GM10248 (cell line): ENCODE measurements around the gene CDC42BPB.

Source experiments
- CTCF ChIA-PET: fragments of 300-600 bp; sonication (Branson Sonifier 250); formaldehyde crosslinking; extraction: SDS; loops from one replicate; lab custom pipeline; 2021; ENCODE audit warnings: antibody characterized with exemption; lab: Yijun Ruan, JAX
- POLR2A ChIA-PET: fragments of 350-650 bp; sonication (Branson Sonifier 250); formaldehyde crosslinking; extraction: SDS; loops from one replicate; lab custom pipeline; 2020; ENCODE audit warnings: antibody characterized with exemption; lab: Yijun Ruan, JAX
- DNase-seq: peaks from one replicate; pipeline ENCODE4 v3.0.0; 2012; ENCODE audit errors: extremely low spot score
- TF ChIP-seq, protein P1 (sequence below): IDR thresholded peaks from 2 replicates; pipeline ENCODE4 v1.5.1; 2012; ENCODE audit warnings: mild to moderate bottlenecking, low read depth; ENCODE audit errors: extremely low read depth, missing control alignments, control extremely low read depth

CDC42BPB gene

DNA sequence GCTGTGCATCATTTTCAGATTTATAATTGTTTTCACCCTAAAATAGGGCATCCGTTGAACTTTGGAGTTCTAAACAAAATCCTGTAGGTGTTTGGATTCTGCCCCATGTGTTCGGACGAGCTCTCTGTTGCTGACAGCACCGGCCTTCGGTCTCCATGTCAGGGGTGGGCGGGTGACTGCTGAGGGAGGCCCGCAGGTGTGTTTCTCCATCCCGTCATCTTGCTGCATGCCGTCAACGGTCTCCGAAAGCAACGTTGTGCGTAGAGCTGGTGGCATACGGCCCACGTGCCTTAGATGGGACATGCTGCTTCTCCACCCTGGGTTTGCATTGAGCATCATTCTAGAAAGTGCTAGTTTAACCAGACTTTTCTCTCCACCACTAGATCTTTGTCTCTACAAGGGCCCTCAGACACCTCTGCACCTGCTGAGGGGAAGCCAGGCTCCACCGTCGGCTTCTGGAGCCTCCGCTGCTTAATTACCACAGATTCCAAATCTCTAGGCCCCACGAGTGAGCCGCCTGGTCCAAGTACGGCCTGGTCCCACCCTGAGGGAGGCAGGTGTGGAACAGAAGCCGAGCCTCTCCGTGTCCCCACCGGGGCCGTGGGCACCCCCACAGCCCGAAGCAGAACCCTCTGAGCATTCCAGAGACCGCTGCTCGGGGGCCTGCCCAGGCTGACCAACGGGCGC lies 150.6 kb downstream of the CDC42BPB start:
- TF ChIP-seq, protein P1, sequence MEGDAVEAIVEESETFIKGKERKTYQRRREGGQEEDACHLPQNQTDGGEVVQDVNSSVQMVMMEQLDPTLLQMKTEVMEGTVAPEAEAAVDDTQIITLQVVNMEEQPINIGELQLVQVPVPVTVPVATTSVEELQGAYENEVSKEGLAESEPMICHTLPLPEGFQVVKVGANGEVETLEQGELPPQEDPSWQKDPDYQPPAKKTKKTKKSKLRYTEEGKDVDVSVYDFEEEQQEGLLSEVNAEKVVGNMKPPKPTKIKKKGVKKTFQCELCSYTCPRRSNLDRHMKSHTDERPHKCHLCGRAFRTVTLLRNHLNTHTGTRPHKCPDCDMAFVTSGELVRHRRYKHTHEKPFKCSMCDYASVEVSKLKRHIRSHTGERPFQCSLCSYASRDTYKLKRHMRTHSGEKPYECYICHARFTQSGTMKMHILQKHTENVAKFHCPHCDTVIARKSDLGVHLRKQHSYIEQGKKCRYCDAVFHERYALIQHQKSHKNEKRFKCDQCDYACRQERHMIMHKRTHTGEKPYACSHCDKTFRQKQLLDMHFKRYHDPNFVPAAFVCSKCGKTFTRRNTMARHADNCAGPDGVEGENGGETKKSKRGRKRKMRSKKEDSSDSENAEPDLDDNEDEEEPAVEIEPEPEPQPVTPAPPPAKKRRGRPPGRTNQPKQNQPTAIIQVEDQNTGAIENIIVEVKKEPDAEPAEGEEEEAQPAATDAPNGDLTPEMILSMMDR: no peak
- ChIA-PET CTCF (no interaction called here), POLR2A (no interaction called here)

DNA sequence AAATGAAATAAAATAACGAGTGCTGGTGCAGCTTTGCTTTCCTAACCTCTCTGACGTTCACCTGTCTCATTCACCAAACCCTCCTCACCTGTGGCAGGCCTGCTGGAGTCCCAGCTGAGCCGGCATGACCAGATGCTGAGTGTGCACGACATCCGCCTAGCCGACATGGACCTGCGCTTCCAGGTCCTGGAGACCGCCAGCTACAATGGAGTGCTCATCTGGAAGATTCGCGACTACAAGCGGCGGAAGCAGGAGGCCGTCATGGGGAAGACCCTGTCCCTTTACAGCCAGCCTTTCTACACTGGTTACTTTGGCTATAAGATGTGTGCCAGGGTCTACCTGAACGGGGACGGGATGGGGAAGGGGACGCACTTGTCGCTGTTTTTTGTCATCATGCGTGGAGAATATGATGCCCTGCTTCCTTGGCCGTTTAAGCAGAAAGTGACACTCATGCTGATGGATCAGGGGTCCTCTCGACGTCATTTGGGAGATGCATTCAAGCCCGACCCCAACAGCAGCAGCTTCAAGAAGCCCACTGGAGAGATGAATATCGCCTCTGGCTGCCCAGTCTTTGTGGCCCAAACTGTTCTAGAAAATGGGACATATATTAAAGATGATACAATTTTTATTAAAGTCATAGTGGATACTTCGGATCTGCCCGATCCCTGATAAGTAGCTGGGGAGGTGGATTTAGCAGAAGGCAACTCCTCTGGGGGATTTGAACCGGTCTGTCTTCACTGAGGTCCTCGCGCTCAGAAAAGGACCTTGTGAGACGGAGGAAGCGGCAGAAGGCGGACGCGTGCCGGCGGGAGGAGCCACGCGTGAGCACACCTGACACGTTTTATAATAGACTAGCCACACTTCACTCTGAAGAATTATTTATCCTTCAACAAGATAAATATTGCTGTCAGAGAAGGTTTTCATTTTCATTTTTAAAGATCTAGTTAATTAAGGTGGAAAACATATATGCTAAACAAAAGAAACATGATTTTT lies 151.9 kb downstream of the CDC42BPB start:
- ChIA-PET POLR2A (no interaction called here), CTCF (no interaction called here)
- no peak for DNase-seq

More for the DNA sequence above, 150.6 kb downstream of the CDC42BPB start:
- DNase-seq: no peak

GRCh38 chr14:102903889-102904512 lies 153.3 kb downstream of the CDC42BPB start:
- CTCF ChIA-PET: interaction anchor here (3.5 kb wide), 1 partner anchor 209 kb away, joined by 24 read pairs; no protein-coding TSS in a partner anchor
- DNase-seq: no peak
- POLR2A ChIA-PET: no interaction called here
- TF ChIP-seq, protein P1: no peak

More for the DNA sequence above, 151.9 kb downstream of the CDC42BPB start:
- TF ChIP-seq, protein P1: no peak

GRCh38 chr14:102903248-102903888 lies 154.0 kb downstream of the CDC42BPB start:
- ChIA-PET CTCF (interaction anchor here (3.5 kb wide), 1 partner anchor 209 kb away, joined by 24 read pairs; no protein-coding TSS in a partner anchor), POLR2A (interaction anchor here (0.5 to 0.8 kb wide), 2 partner anchors 94 to 488 kb away, joined by 6 to 9 read pairs; no protein-coding TSS in a partner anchor)
- DNase-seq: no peak
- TF ChIP-seq, protein P1: no peak

DNA sequence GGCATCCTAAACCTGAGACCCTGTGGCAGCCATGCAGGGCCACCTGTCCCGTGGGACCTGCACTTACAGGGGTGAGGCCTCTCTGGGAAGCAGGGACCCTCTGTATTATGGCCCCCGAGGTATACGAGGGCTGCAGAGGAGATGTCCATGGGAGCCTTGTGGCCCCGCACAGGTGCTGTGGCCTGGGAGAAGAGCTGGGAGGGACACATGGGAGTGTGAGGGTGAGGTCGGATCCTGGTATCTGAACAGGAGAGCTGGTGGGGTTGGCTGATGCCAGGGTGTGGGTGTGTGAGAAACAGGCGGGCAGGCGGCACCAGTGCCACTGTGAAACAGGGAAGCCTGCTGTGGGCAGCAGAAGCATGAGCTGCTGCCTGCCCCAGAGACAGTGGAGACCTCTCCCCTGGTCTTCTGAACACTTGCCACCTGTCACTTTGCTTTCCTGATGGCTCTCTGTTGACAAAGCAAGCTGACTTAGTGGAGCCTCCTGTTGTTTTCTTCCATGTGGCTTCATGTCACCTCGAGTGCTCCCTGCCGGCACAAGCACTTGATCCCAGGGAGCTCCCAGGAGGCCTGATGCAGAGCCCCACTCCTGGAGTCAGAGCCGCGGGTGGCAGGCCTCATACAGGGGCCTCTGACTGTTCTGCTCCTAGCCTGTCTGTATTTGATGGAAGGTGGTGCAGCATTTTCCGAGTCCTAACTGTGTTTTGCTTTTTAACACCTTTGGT lies 154.7 kb downstream of the CDC42BPB start:
- TF ChIP-seq, protein P1: no peak
- POLR2A ChIA-PET: interaction anchor here (0.5 to 0.8 kb wide), 3 partner anchors 10 to 488 kb away, joined by 3 to 9 read pairs (median 6); no protein-coding TSS in a partner anchor
- CTCF ChIA-PET: interaction anchor here (3.5 kb wide), 1 partner anchor 208 kb away, joined by 24 read pairs; no protein-coding TSS in a partner anchor
- no peak for DNase-seq
